ENCODE results near the gene CSMD2. TPM values are rescaled to one million over a fixed set of nuclear protein-coding genes. Genes with fewer than 3 reads are reported as not detected.

CSMD2 gene
- total RNA-seq, 4 donors from 2014 or later = 0.60 to 2.5 (median 1.2) TPM

DNA sequence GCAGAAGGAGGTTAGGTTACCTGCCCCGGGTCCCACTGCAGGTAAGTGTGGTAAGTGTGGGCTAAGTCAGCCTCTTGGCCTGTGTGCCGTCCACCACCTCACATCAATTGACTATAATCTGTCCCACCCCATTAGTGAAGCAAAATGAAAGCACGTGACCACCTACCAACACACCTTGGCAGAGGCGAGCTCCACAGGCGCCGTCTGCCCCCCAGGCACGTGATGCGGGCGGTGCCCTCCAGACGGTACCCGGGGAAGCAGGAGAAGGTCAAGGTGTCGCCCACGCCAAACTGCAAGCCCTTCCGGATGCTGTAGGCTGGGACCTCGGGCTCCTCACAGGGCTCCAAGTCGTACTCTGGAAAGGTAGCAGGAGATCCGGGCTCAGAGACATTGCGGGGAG is 450.6 kb downstream of the CSMD2 start:
- Histone ChIP-seq H3K36me3 (no peaks in the 10 kb centered on the region), H3K27ac (no peak overlapping the region), H3K27me3 (no peaks in the 10 kb centered on the region), H3K4me3 (no peak overlapping the region), H3K4me1 (no peaks in the 10 kb centered on the region), H3K9me3 (no peaks in the 10 kb centered on the region)
- 93% methylated on average over 18 of the region's 18 CpGs for WGBS, 2 donors
- TF ChIP-seq CTCF (IDR thresholded peaks at IDR 0.05) (no peak), POLR2A (IDR thresholded peaks at IDR 0.05) (no peak), EP300 (IDR thresholded peaks at IDR 0.05) (no peak)
- no peak for DNase-seq (ENCODE audit: low spot score in 2 of 2)

- WGBS, 2 donors = 68 to 69% methylated on average over 9 of the region's 9 CpGs
- H3K27me3 ChIP-seq = no peaks in the 10 kb centered on the region
- no peak for DNase-seq (ENCODE audit: low spot score in 2 of 2)
These were observed 451.8 kb downstream of the CSMD2 start for GRCh38 chr1:33713058-33713877.

GRCh38 chr1:33712186-33712585 is 452.8 kb downstream of the CSMD2 start:
- Histone ChIP-seq H3K36me3 (no peaks in the 10 kb centered on the region), H3K27me3 (peaks cover 0 to 2% of the 10 kb centered on the region in 2 donors), H3K4me1 (no peaks in the 10 kb centered on the region), H3K4me3 (no peak overlapping the region), H3K27ac (no peak overlapping the region), H3K9me3 (no peaks in the 10 kb centered on the region)
- TF ChIP-seq CTCF (IDR thresholded peaks at IDR 0.05) = no peak
- no peak for DNase-seq (ENCODE audit: low spot score in 2 of 2)
- 31 to 55% methylated on average over 5 to 6 of the region's 6 CpGs for WGBS, 2 donors

More at GRCh38 chr1:33713058-33713877, 451.8 kb downstream of the CSMD2 start:
- H3K9me3 ChIP-seq = no peaks in the 10 kb centered on the region
- H3K4me3 ChIP-seq = no peak overlapping the region
- no peaks in the 10 kb centered on the region for H3K36me3 ChIP-seq
- TF ChIP-seq EP300 (IDR thresholded peaks at IDR 0.05) = no peak
- no peak for TF ChIP-seq CTCF (IDR thresholded peaks at IDR 0.05)
- TF ChIP-seq POLR2A (IDR thresholded peaks at IDR 0.05) = no peak
- H3K4me1 ChIP-seq = no peaks in the 10 kb centered on the region
- no peak overlapping the region for H3K27ac ChIP-seq

GRCh38 chr1:33711511-33711910 is 453.5 kb downstream of the CSMD2 start:
- DNase-seq (ENCODE audit: low spot score in 2 of 2) = no peak

More at GRCh38 chr1:33711511-33711910, 453.5 kb downstream of the CSMD2 start:
- H3K9me3 ChIP-seq = no peaks in the 10 kb centered on the region
- no peak for TF ChIP-seq EP300 (IDR thresholded peaks at IDR 0.05)
- TF ChIP-seq CTCF (IDR thresholded peaks at IDR 0.05) = no peak
- TF ChIP-seq POLR2A (IDR thresholded peaks at IDR 0.05) = no peak
- no peaks in the 10 kb centered on the region for H3K4me1 ChIP-seq
- H3K4me3 ChIP-seq = no peak overlapping the region
- peaks cover 0 to 6% of the 10 kb centered on the region in 2 donors for H3K27me3 ChIP-seq
- WGBS, 2 donors = 55 to 56% methylated on average over 6 of the region's 6 CpGs
- H3K36me3 ChIP-seq = no peaks in the 10 kb centered on the region
- H3K27ac ChIP-seq = no peak overlapping the region
